Body of pancreas (tissue), 4 donors: ENCODE measurements around the gene UBTF. TPM values are rescaled to one million over a fixed set of nuclear protein-coding genes. Genes with fewer than 3 reads are reported as not detected.
"Not testable (repeated sequence)": the region's sequence is repeated elsewhere in the genome, so short reads cannot be mapped to it uniquely, and the experiment has no call there.

Experiments
- ATAC-seq: fragments of 150-250 bp; one replicate; pipeline ENCODE4 v1.9.1; 2016
- DNase-seq, 4 donors: peaks; one replicate each; pipeline ENCODE4 v3.0.0-alpha.2; 2019
- H3K27ac ChIP-seq, 4 donors: fragments of 200-600 bp; sonication (generic); 1 replicate in 3 of 4; 2 replicates in 1 of 4; pipeline versions ENCODE4 v1.5.1 to v1.6.1; 2016 to 2019; ENCODE audit warnings: mild to moderate bottlenecking in 1 of 4, mixed read lengths in 1 of 4, moderate library complexity in 1 of 4
- H3K27me3 ChIP-seq, 2 donors: fragments of 200-600 bp; sonication (generic); one replicate each; pipeline ENCODE4 v1.6.0; 2016; ENCODE audit warnings: mild to moderate bottlenecking in 1 of 2
- H3K36me3 ChIP-seq, 2 donors: fragments of 200-600 bp; sonication (generic); replicated peaks in 1 of 2; 2 replicates each; pipeline ENCODE4 v1.5.1; 2016; ENCODE audit warnings: low read depth in 2 of 2; ENCODE audit not compliant: insufficient read depth in 1 of 2
- H3K4me1 ChIP-seq: fragments of 200-600 bp; sonication (generic); one replicate; pipeline ENCODE4 v1.6.0; 2016
- H3K4me3 ChIP-seq, 2 donors: fragments of 200-600 bp; sonication (generic); 1 replicate in 1 of 2; 2 replicates in 1 of 2; pipeline ENCODE4 v1.5.1; 2016 to 2019
- H3K9me3 ChIP-seq, 3 donors: fragments of 200-600 bp; sonication (generic); 1 replicate in 2 of 3; 2 replicates in 1 of 3; pipeline ENCODE4 v1.5.1; 2016
- CTCF ChIP-seq, 7 experiments: fragments of 450-650 bp in 4 of 7; fragments of 200-600 bp in 3 of 7; sonication (generic) in 3 of 7; IDR thresholded peaks; one replicate each; pipeline ENCODE4 v1.5.1; 2016 to 2019; ENCODE audit warnings: antibody characterized with exemption in 7 of 7
- POLR2A ChIP-seq, 3 donors: fragments of 450-650 bp; IDR thresholded peaks; one replicate each; pipeline ENCODE4 v1.6.1; 2016; ENCODE audit warnings: antibody characterized with exemption in 3 of 3, mild to moderate bottlenecking in 2 of 3
- WGBS, 2 donors: methylation state at CpG; one replicate each; pipeline ENCODE4 v1.1.5; 2017; 5-methylcytosine and 5-hydroxymethylcytosine counted together
- intact Hi-C: fragments of 100-400 bp; cut with DNase I; formaldehyde crosslinking; loops from one replicate; pipeline ENCODE4 v1.15.1; 2023
- total RNA-seq, 2 donors: library from RNA; depleted of rRNA; stranded (reverse); fragments of >200 nt; gene quantifications; one replicate each; pipeline ENCODE4 v1.1.0, GENCODE V29; 2016

UBTF gene
- total RNA-seq, 2 donors from 2014 or later: 43.8 to 73.8 TPM

GRCh38 chr17:44247876-44248736 lies 28.6 kb upstream of the UBTF start:
- no peaks in the 10 kb centered on the region for H3K4me1 ChIP-seq
- intact Hi-C loops: no loop called here

DNA sequence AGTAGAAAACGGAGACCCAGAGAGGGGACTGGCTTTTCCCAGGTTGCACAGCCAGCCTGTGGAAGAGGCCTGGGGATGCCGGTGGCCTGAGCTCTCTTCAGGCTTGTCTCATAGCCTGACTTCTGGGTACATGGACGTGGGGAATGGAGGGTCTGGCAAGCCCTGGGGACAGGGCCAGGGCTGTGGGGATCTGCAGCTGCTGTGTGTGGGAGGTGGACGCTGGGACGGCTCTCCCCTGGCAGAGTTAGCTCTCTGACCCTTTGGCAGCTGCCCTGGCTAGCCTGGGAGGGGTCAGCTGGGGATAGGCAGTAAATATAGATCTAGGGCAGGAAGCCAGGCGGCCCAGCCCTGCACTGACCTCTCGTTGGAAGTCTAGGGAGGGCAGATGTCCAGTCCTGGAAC lies 28.0 kb upstream of the UBTF start:
- 48 to 82% methylated on average over 2 to 7 of the region's 7 CpGs for WGBS, 2 donors

More at GRCh38 chr17:44247876-44248736, 28.6 kb upstream of the UBTF start:
- Histone ChIP-seq H3K4me3 (no peak overlapping the region), H3K9me3 (no peaks in the 10 kb centered on the region), H3K27me3 (no peaks in the 10 kb centered on the region), H3K36me3 (no peaks in the 10 kb centered on the region), H3K27ac (no peak overlapping the region)
- whole genome bisulfite sequencing, 2 donors: 69 to 79% methylated on average over 5 to 10 of the region's 10 CpGs
- DNase-seq (no peak), ATAC-seq (no peak)
- TF ChIP-seq POLR2A (IDR thresholded peaks at IDR 0.05) (no peak), CTCF (IDR thresholded peaks at IDR 0.05) (no peak)

DNA sequence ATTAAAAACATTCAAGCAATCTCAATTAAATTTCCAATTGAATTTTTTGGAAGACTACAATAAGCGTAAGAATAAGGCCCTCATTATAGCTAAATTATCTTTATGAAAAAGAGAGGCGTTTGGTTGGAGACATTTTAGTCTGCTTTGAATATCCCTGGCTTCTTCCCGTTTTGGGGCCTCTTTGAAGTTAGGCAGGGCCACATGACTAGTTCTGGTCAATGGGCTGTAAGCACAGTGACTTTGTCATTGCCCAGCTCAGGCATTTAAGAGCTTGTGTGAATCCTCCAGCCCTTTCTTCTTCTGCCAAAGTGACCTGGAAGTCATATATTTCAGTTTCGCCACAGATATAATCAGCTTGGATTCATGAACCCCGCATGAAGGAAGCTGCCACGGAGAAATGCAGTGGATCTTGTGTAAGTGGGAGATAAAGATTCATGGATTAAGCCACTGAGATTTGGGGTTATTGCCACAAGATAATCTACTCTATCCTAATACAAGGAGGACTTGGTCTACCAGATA lies 21.7 kb upstream of the UBTF start:
- Histone ChIP-seq H3K4me1 (no peaks in the 10 kb centered on the region), H3K4me3 (no peak overlapping the region), H3K9me3 (no peaks in the 10 kb centered on the region), H3K36me3 (no peaks in the 10 kb centered on the region), H3K27ac (no peak overlapping the region), H3K27me3 (no peaks in the 10 kb centered on the region)
- intact Hi-C loops: no loop called here
- TF ChIP-seq POLR2A (IDR thresholded peaks at IDR 0.05) (no peak), CTCF (IDR thresholded peaks at IDR 0.05) (no peak)
- 62 to 64% methylated on average over 6 of the region's 6 CpGs for WGBS, 2 donors
- ATAC-seq: no peak
- DNase-seq: peak in 1 of 4 donors; percentile 10

More for the DNA sequence above, 28.0 kb upstream of the UBTF start:
- TF ChIP-seq POLR2A (IDR thresholded peaks at IDR 0.05): no peak
- TF ChIP-seq CTCF (IDR thresholded peaks at IDR 0.05): no peak
- no peaks in the 10 kb centered on the region for H3K4me1 ChIP-seq
- H3K36me3 ChIP-seq: no peaks in the 10 kb centered on the region
- intact Hi-C loops: no loop called here
- ATAC-seq (peak; percentile 33), DNase-seq (no peak)
- no peak overlapping the region for H3K27ac ChIP-seq
- no peaks in the 10 kb centered on the region for H3K27me3 ChIP-seq
- H3K9me3 ChIP-seq: no peaks in the 10 kb centered on the region
- H3K4me3 ChIP-seq: no peak overlapping the region

DNA sequence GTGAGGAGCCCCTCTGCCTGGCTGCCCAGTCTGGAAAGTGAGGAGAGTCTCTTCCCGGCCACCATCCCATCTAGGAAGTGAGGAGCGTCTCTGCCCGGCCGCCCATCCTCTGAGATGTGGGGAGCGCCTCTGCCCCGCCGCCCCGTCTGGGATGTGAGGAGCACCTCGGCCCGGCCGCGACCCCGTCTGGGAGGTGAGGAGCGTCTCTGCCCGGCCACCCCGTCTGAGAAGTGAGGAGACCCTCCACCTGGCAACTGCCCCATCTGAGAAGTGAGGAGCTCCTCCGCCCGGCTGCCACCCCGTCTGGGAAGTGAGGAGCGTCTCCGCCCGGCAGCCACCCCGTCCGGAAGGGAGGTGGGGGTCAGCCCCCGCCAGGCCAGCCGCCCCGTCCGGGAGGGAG lies 18.4 kb upstream of the UBTF start:
- H3K27ac ChIP-seq, H3K4me1 ChIP-seq, H3K4me3 ChIP-seq, H3K36me3 ChIP-seq, H3K9me3 ChIP-seq, ATAC-seq, H3K27me3 ChIP-seq, DNase-seq, intact Hi-C loops: not testable (repeated sequence)
- 91% methylated on average over 25 of the region's 28 CpGs; no CpG with 5 or more reads in 1 of the 2 donors for WGBS, 2 donors

DNA sequence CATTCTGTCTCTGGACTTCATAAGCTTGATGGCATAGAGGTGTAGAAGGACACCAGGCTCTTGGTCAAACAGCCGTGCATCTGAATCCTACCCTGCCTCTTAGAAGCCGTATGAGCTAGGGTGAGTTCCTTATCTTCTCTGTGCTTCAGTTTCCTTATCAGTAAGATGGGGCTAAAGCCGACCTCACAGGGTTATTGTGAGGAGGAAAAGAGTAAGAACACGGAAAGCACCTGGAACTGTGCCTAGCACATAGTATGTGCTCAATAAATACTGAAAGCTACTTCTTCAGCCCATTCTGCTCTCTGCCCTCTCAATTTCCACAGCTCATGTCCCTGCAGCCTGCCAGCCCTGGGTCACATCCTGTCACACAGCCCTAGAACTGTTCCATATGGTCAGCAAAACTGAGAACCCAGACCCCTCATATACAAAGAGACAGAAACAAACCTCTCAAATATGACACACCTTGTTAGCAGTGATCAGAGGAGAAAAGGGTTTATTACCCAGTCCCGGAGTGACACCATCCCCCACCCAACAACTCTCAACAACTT lies 17.0 kb upstream of the UBTF start:
- 68 to 73% methylated on average over 5 of the region's 5 CpGs for WGBS, 2 donors
- H3K4me1 ChIP-seq: peaks cover 6% of the 10 kb centered on the region
- no peak overlapping the region for H3K4me3 ChIP-seq
- no peaks in the 10 kb centered on the region for H3K36me3 ChIP-seq
- DNase-seq (no peak), ATAC-seq (no peak)
- H3K9me3 ChIP-seq: no peaks in the 10 kb centered on the region
- H3K27ac ChIP-seq: no peak overlapping the region
- TF ChIP-seq CTCF (IDR thresholded peaks at IDR 0.05): no peak
- TF ChIP-seq POLR2A (IDR thresholded peaks at IDR 0.05): no peak
- H3K27me3 ChIP-seq: no peaks in the 10 kb centered on the region
- intact Hi-C loops: no loop called here
